ENCODE results near the gene MRPS31. TPM values are rescaled to one million over a fixed set of nuclear protein-coding genes. Genes with fewer than 3 reads are reported as not detected.

The MRPS31 gene
- total and polyA plus RNA-seq, 10 of the 15 experiments (the other 5 are each of a cell fraction or from before 2014, with no cell fraction given): 20.3 to 60.9 (median 43.1) TPM

- no peak for TF ChIP-seq ESRRA (IDR thresholded peaks at IDR 0.05; ENCODE audit: low read length)
- TF ChIP-seq, protein P1, sequence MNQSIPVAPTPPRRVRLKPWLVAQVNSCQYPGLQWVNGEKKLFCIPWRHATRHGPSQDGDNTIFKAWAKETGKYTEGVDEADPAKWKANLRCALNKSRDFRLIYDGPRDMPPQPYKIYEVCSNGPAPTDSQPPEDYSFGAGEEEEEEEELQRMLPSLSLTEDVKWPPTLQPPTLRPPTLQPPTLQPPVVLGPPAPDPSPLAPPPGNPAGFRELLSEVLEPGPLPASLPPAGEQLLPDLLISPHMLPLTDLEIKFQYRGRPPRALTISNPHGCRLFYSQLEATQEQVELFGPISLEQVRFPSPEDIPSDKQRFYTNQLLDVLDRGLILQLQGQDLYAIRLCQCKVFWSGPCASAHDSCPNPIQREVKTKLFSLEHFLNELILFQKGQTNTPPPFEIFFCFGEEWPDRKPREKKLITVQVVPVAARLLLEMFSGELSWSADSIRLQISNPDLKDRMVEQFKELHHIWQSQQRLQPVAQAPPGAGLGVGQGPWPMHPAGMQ (IDR thresholded peaks at IDR 0.05; ENCODE audit: borderline replicate concordance): no peak
Measured at GRCh38 chr13:40806241-40806640, 35.3 kb upstream of the MRPS31 start (continued).

DNA sequence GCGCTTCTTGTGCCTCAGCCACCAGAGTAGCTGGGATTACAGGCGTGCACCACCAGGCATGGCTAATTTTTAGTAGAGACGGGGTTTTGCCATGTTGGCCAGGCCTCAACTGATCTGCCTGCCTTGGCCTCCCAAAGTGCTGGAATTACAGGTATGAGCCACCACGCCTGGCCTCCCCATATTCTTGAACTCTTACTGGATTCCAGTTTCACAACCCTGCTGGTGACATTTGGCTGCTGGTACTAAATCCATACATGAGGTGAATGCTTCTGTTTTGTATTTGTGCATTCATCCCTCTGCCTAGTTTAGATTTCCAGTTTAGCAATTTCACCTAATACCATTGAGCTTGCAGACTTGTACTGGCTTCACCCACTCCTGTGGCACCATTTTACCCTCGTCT lies 32.3 kb upstream of the MRPS31 start:
- no TSS peak for BruUV-seq (replicated peaks)
- H3K4me3 ChIP-seq: no peak overlapping the region
- 87% methylated on average over 5 of the region's 5 CpGs for WGBS (ENCODE audit: insufficient coverage, insufficient replicate concordance, low lambda C conversion rate, missing lambda C conversion rate)
- peaks cover 0 to 6% of the 10 kb centered on the region in 2 experiments; a peak in 1 of 4 replicates for H3K36me3 ChIP-seq (ENCODE audit: control insufficient read depth in 2 of 2, insufficient read depth in 2 of 2, low read length in 1 of 2)
- H4K20me1 ChIP-seq (ENCODE audit: control insufficient read depth, insufficient read depth): no peaks in the 10 kb centered on the region
- CTCF ChIA-PET: no interaction called here
- no peak overlapping the region for H3K9ac ChIP-seq (ENCODE audit: control insufficient read depth, insufficient read depth, low read length)
- in situ Hi-C loops (cut with MboI) (no loop called here), intact Hi-C loops (cut with micrococcal nuclease; ENCODE audit: unreplicated experiment) (no loop called here)
- no peak overlapping the region for H3K4me2 ChIP-seq (ENCODE audit: control insufficient read depth, insufficient read depth)
- DNase-seq (ENCODE audit: low read depth, low spot score): no peak
- H3K9me3 ChIP-seq (replicated peaks; ENCODE audit: control insufficient read depth, insufficient read depth, low read length): no peaks in the 10 kb centered on the region
- H2AFZ ChIP-seq (ENCODE audit: control insufficient read depth, low read depth, low read length): no peak overlapping the region
- no peak overlapping the region for H3K27ac ChIP-seq (ENCODE audit: control insufficient read depth, insufficient read depth)
- no peaks in the 10 kb centered on the region for H3K79me2 ChIP-seq (ENCODE audit: control insufficient read depth, insufficient read depth, low read length)
- ATAC-seq: no peak
- TF ChIP-seq, protein P2, sequence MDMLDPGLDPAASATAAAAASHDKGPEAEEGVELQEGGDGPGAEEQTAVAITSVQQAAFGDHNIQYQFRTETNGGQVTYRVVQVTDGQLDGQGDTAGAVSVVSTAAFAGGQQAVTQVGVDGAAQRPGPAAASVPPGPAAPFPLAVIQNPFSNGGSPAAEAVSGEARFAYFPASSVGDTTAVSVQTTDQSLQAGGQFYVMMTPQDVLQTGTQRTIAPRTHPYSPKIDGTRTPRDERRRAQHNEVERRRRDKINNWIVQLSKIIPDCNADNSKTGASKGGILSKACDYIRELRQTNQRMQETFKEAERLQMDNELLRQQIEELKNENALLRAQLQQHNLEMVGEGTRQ (IDR thresholded peaks at IDR 0.05; ENCODE audit: borderline replicate concordance, low read depth, low read length): no peak
- TF ChIP-seq IRF3 (IDR thresholded peaks at IDR 0.05) (no peak), NFYA (IDR thresholded peaks at IDR 0.05; ENCODE audit: borderline replicate concordance, low read depth, low read length) (no peak), STAT1 (conservative IDR thresholded peaks at IDR 0.05) (no peak), POLR2AphosphoS2 (IDR thresholded peaks at IDR 0.05; ENCODE audit: low read depth, low read length) (no peak), MYB (IDR thresholded peaks at IDR 0.05; ENCODE audit: borderline replicate concordance, low read depth, low read length) (no peak)
- no peaks in the 10 kb centered on the region for H3K27me3 ChIP-seq (replicated peaks in 1 of 2; ENCODE audit: control insufficient read depth in 2 of 2, insufficient read depth in 2 of 2, low read length in 1 of 2)
- SMC1A ChIA-PET (ENCODE audit: uncharacterized antibody, unreplicated experiment): interaction anchor here (0.8 kb wide), 1 partner anchor 16 kb away, joined by 3 read pairs; no protein-coding TSS in a partner anchor
- FAIRE-seq: no peak
- H3K4me1 ChIP-seq (ENCODE audit: control insufficient read depth, insufficient read depth, low read length): no peaks in the 10 kb centered on the region
- POLR2A ChIA-PET: no interaction called here
- RAD21 ChIA-PET (ENCODE audit: unreplicated experiment): no interaction called here
